Ishikawa (cell line): ENCODE measurements around the gene VPS18.

Experiments
- CEBPB ChIP-seq: IDR thresholded peaks from 2 replicates; pipeline ENCODE4 v1.6.1; 2012
- CREB1 ChIP-seq: IDR thresholded peaks from 2 replicates; pipeline ENCODE4 v1.6.1; 2012; ENCODE audit warnings: low read depth
- EGR1 ChIP-seq: IDR thresholded peaks from 2 replicates; pipeline ENCODE4 v1.6.1; 2012
- EP300 ChIP-seq: IDR thresholded peaks from 2 replicates; pipeline ENCODE4 v1.6.1; 2012; ENCODE audit warnings: borderline replicate concordance
- FOXM1 ChIP-seq: IDR thresholded peaks from 2 replicates; pipeline ENCODE4 v1.6.1; 2012; ENCODE audit warnings: low read depth, borderline replicate concordance
- MAX ChIP-seq: IDR thresholded peaks from 2 replicates; pipeline ENCODE4 v1.6.1; 2012
- NFIC ChIP-seq: IDR thresholded peaks from 2 replicates; pipeline ENCODE4 v1.6.1; 2012
- RAD21 ChIP-seq: IDR thresholded peaks from 2 replicates; pipeline ENCODE4 v1.6.1; 2012; ENCODE audit warnings: low read depth
- REST ChIP-seq: IDR thresholded peaks from 2 replicates; pipeline ENCODE4 v1.6.1; 2012; ENCODE audit warnings: low read depth, mild to moderate bottlenecking
- TAF1 ChIP-seq: IDR thresholded peaks from 2 replicates; pipeline ENCODE4 v1.6.1; 2012; ENCODE audit warnings: low read depth, mild to moderate bottlenecking
- TCF12 ChIP-seq: IDR thresholded peaks from 2 replicates; pipeline ENCODE4 v1.6.1; 2012; ENCODE audit warnings: low read depth
- TEAD4 ChIP-seq: IDR thresholded peaks from 2 replicates; pipeline ENCODE4 v1.6.1; 2012
- USF1 ChIP-seq: IDR thresholded peaks from 2 replicates; pipeline ENCODE4 v1.6.1; 2012
- YY1 ChIP-seq: IDR thresholded peaks from 2 replicates; pipeline ENCODE4 v1.6.1; 2012; ENCODE audit warnings: low read depth
- ZBTB7A ChIP-seq: IDR thresholded peaks from 2 replicates; pipeline ENCODE4 v1.6.1; 2012; ENCODE audit warnings: low read depth

VPS18 gene

GRCh38 chr15:40948706-40949473 is 54.6 kb downstream of the VPS18 start:
- TF ChIP-seq NFIC (no peak), FOXM1 (no peak), ZBTB7A (no peak), MAX (no peak), TEAD4 (no peak), CEBPB (no peak), EGR1 (no peak), TAF1 (no peak)

- TF ChIP-seq CREB1 (no peak), TCF12 (no peak), EGR1 (no peak), MAX (no peak), REST (no peak), ZBTB7A (no peak), TEAD4 (no peak), RAD21 (no peak), NFIC (no peak)
These were observed 55.5 kb downstream of the VPS18 start for GRCh38 chr15:40949756-40950207.

GRCh38 chr15:40951764-40952163 is 57.5 kb downstream of the VPS18 start:
- TF ChIP-seq TAF1: no peak
- TF ChIP-seq EP300: no peak
- TF ChIP-seq TCF12: no peak
- TF ChIP-seq EGR1: no peak

GRCh38 chr15:40952301-40952900 is 58.2 kb downstream of the VPS18 start:
- TF ChIP-seq ZBTB7A (0 out of 2 replicates have a peak, but pooled peaks have one; percentile 1), NFIC (no peak), EGR1 (no peak), TCF12 (no peak)

- TF ChIP-seq EGR1 (0 out of 2 replicates have a peak, but pooled peaks have one; percentile 45), CREB1 (peak; percentile 62; the same call in 1 of the 2 replicates), EP300 (peak; percentile 64), MAX (peak; percentile 79), TAF1 (peak; percentile 69), NFIC (peak; percentile 69; the same call in 1 of the 2 replicates), ZBTB7A (0 out of 2 replicates have a peak, but pooled peaks have one; percentile 8), TCF12 (peak; percentile 82), YY1 (peak; percentile 47; the same call in 1 of the 2 replicates), USF1 (no peak), FOXM1 (no peak), TEAD4 (0 out of 2 replicates have a peak, but pooled peaks have one; percentile 51), RAD21 (no peak), REST (no peak), CEBPB (peak; percentile 98)
These were observed 58.9 kb downstream of the VPS18 start, which contains the start of gene CHAC1 for GRCh38 chr15:40952901-40953712. CHAC1 (plus strand) TSS chr15:40953471; CDS start chr15:40953584, 113 bp downstream.
